ENCODE results near the gene C6orf15. TPM values are rescaled to one million over a fixed set of nuclear protein-coding genes. Genes with fewer than 3 reads are reported as not detected.

The C6orf15 gene
- total RNA-seq, 1 experiment from 2014 or later: not detected

DNA sequence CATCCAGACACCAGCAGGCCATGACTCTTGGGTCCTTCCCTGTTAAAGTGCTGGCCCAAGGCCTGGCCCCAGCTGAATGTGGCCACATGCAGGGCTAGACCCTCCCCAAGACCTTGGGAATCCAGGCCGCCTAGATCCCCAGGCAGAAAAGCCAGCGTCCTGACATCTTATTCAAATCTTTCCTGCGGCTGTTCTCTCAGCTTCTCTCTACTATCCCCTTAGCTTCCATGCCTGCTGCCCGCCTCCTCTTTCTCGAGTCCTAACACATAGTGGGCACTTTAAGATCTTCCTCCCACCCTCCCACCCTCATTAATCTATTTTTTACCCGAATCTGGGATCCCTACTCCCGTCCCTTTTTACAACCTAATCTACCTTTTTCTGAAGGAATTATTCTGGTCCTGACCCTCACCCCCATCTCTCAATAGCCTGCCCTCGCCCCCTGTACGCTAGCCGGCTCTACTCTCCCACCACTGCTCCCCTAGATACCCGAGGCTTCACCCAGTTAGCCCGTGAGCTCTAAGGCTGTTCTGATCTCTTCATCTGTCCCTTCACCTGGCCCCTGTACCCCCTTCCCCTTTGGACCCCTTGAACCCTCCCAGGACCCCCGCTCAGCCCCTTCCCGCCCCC is 45.3 kb upstream of the C6orf15 start, which contains the start of gene CCHCR1:
TSS of gene CCHCR1 (minus strand) at position 290 of the 627 bp plus-strand sequence. CDS start at position 88, 202 bp downstream.
- BruUV-seq (replicated peaks): no TSS peak
- Histone ChIP-seq H3K27ac (ENCODE audit: low read length) (peak within 1 kb of the TSS; percentile 4; the same call in 1 of the 2 replicates), H3K4me2 (ENCODE audit: low read length) (peak within 1 kb of the TSS; percentile 95), H3K79me2 (ENCODE audit: low read length) (peaks cover 37% of the 10 kb centered on the region), H3K9me3 (ENCODE audit: low read length) (no peaks in the 10 kb centered on the region), H3K4me3 (ENCODE audit: low read length) (peak within 1 kb of the TSS; percentile 88), H3K27me3 (ENCODE audit: low read length) (no peaks in the 10 kb centered on the region), H3F3A (ENCODE audit: low read length, unreplicated experiment) (no peaks in the 10 kb centered on the region), H4K20me1 (ENCODE audit: low read length) (no peaks in the 10 kb centered on the region), H3K9ac (ENCODE audit: low read length) (peak within 1 kb of the TSS; percentile 89), H3K36me3 (ENCODE audit: low read depth, low read length) (peaks cover 16% of the 10 kb centered on the region; the same call in 1 of the 2 replicates), H3K4me1 (ENCODE audit: insufficient read depth, low read length) (peaks cover 17% of the 10 kb centered on the region), H3K9me2 (replicated peaks; ENCODE audit: low read length) (no peaks in the 10 kb centered on the region), H2AFZ (ENCODE audit: low read length) (peak within 1 kb of the TSS; percentile 94)
- DNase-seq (no peak), ATAC-seq (peak; percentile 14)
- ChIA-PET CTCF (interaction anchor here (0.6 kb wide), 1 partner anchor 241 kb away, joined by 4 read pairs; no protein-coding TSS in a partner anchor), POLR2A (ENCODE audit: unreplicated experiment) (interaction anchor here (0.6 to 1.0 kb wide), 2 partner anchors 18 to 39 kb away, joined by 3 to 5 read pairs; no protein-coding TSS in a partner anchor)
- intact Hi-C loops (cut with micrococcal nuclease): loop anchor here (2.0 kb wide), 1 partner anchor 35 kb away; no protein-coding TSS in a partner anchor
- TF ChIP-seq EZH2phosphoT487 (IDR thresholded peaks at IDR 0.05; ENCODE audit: borderline replicate concordance, low read length) (no peak), EZH2 (IDR thresholded peaks at IDR 0.05; ENCODE audit: low read length, unreplicated experiment) (no peak)
- TF ChIP-seq, protein P1, sequence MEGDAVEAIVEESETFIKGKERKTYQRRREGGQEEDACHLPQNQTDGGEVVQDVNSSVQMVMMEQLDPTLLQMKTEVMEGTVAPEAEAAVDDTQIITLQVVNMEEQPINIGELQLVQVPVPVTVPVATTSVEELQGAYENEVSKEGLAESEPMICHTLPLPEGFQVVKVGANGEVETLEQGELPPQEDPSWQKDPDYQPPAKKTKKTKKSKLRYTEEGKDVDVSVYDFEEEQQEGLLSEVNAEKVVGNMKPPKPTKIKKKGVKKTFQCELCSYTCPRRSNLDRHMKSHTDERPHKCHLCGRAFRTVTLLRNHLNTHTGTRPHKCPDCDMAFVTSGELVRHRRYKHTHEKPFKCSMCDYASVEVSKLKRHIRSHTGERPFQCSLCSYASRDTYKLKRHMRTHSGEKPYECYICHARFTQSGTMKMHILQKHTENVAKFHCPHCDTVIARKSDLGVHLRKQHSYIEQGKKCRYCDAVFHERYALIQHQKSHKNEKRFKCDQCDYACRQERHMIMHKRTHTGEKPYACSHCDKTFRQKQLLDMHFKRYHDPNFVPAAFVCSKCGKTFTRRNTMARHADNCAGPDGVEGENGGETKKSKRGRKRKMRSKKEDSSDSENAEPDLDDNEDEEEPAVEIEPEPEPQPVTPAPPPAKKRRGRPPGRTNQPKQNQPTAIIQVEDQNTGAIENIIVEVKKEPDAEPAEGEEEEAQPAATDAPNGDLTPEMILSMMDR (conservative IDR thresholded peaks at IDR 0.05; ENCODE audit: low read depth, low read length): no peak

DNA sequence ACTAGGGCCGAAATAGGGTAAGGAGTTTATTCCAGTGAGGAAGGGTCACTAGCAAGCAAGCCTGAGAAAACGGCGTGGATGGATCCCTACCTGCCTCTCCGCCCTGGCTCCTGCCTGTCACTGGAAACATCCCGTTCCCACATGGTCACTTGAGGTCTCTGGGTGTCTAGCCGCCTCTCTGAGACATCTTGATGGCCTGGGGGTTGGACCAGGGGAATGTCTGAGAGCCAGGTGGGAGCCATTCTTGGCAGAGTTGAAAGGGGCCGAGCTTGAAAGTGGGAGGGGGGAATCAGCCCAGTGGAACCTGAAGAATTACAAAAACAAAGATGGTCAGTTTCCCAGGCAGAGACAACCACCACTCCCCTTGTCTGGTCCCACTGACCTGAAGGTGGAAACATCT is 44.3 kb upstream of the C6orf15 start:
- Histone ChIP-seq H3K9ac (ENCODE audit: low read length) (peak overlapping the region; percentile 89; the same call in 1 of the 2 replicates), H3K4me1 (ENCODE audit: insufficient read depth, low read length) (peaks cover 17% of the 10 kb centered on the region), H2AFZ (ENCODE audit: low read length) (no peak overlapping the region), H4K20me1 (ENCODE audit: low read length) (no peaks in the 10 kb centered on the region), H3K79me2 (ENCODE audit: low read length) (peaks cover 37% of the 10 kb centered on the region), H3F3A (ENCODE audit: low read length, unreplicated experiment) (no peaks in the 10 kb centered on the region), H3K9me3 (ENCODE audit: low read length) (no peaks in the 10 kb centered on the region), H3K36me3 (ENCODE audit: low read depth, low read length) (0 out of 2 replicates have a peak, but pooled peaks cover 9% of the 10 kb centered on the region), H3K27ac (ENCODE audit: low read length) (no peak overlapping the region), H3K4me2 (ENCODE audit: low read length) (peak overlapping the region; percentile 95; the same call in 1 of the 2 replicates), H3K27me3 (ENCODE audit: low read length) (no peaks in the 10 kb centered on the region), H3K9me2 (replicated peaks; ENCODE audit: low read length) (no peaks in the 10 kb centered on the region), H3K4me3 (ENCODE audit: low read length) (no peak overlapping the region; the same call in 1 of the 2 replicates)
- ATAC-seq (no peak), DNase-seq (no peak)
- intact Hi-C loops (cut with micrococcal nuclease): no loop called here
- CTCF ChIA-PET: no interaction called here
- TF ChIP-seq, protein P1 (conservative IDR thresholded peaks at IDR 0.05; ENCODE audit: low read depth, low read length): no peak
- TF ChIP-seq EZH2phosphoT487 (IDR thresholded peaks at IDR 0.05; ENCODE audit: borderline replicate concordance, low read length) (no peak), EZH2 (IDR thresholded peaks at IDR 0.05; ENCODE audit: low read length, unreplicated experiment) (no peak)
- BruUV-seq (replicated peaks): no TSS peak
- POLR2A ChIA-PET (ENCODE audit: unreplicated experiment): no interaction called here

DNA sequence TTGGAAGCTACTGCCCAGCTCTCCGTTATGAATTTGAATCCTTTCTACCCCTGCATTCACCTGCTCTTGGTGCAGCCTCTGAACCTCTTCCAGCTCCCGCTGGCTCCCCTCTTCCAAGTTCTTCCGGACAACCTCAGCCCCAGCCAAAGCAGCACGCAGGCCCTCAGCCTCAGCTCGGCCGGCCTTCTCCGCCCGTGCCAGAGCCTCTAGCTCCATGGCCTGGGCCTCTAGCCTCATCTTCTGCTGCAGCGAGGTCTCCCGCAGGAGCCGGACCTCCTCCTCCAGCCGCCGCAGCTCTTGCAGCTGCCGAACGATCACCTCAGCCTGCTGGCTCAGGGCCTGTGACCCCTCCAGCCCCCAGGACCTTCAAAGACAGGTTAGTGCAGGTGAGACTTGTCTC is 42.1 kb upstream of the C6orf15 start:
- Histone ChIP-seq H3K9ac (ENCODE audit: low read length) (no peak overlapping the region), H3K27me3 (ENCODE audit: low read length) (no peaks in the 10 kb centered on the region), H3K36me3 (ENCODE audit: low read depth, low read length) (0 out of 2 replicates have a peak, but pooled peaks cover 5% of the 10 kb centered on the region), H3K4me3 (ENCODE audit: low read length) (no peak overlapping the region), H3K4me1 (ENCODE audit: insufficient read depth, low read length) (peaks cover 8% of the 10 kb centered on the region), H2AFZ (ENCODE audit: low read length) (no peak overlapping the region), H3K4me2 (ENCODE audit: low read length) (no peak overlapping the region), H3F3A (ENCODE audit: low read length, unreplicated experiment) (no peaks in the 10 kb centered on the region), H3K9me3 (ENCODE audit: low read length) (no peaks in the 10 kb centered on the region), H3K9me2 (replicated peaks; ENCODE audit: low read length) (no peaks in the 10 kb centered on the region), H4K20me1 (ENCODE audit: low read length) (no peaks in the 10 kb centered on the region), H3K79me2 (ENCODE audit: low read length) (peaks cover 20% of the 10 kb centered on the region), H3K27ac (ENCODE audit: low read length) (no peak overlapping the region)
- CTCF ChIA-PET: no interaction called here
- intact Hi-C loops (cut with micrococcal nuclease): no loop called here
- ATAC-seq (no peak), DNase-seq (no peak)
- no TSS peak for BruUV-seq (replicated peaks)
- POLR2A ChIA-PET (ENCODE audit: unreplicated experiment): no interaction called here
- TF ChIP-seq EZH2 (IDR thresholded peaks at IDR 0.05; ENCODE audit: low read length, unreplicated experiment) (no peak), EZH2phosphoT487 (IDR thresholded peaks at IDR 0.05; ENCODE audit: borderline replicate concordance, low read length) (no peak)
- TF ChIP-seq, protein P1 (conservative IDR thresholded peaks at IDR 0.05; ENCODE audit: low read depth, low read length): no peak

All from PC-3 (cell line).